Ramos (cell line): Measurements from ENCODE around the gene METTL8.
"Not testable (repeated sequence)": the region's sequence is repeated elsewhere in the genome, so short reads cannot be mapped to it uniquely, and the experiment has no call there.

Source experiments
- in situ Hi-C: fragments of 300-500 bp; cut with MboI; formaldehyde crosslinking; loops from one replicate; pipeline ENCODE4 v1.14.3; 2022; ENCODE audit warnings: low sequenced_read_pairs; ENCODE audit not compliant: unreplicated experiment

The METTL8 gene

DNA sequence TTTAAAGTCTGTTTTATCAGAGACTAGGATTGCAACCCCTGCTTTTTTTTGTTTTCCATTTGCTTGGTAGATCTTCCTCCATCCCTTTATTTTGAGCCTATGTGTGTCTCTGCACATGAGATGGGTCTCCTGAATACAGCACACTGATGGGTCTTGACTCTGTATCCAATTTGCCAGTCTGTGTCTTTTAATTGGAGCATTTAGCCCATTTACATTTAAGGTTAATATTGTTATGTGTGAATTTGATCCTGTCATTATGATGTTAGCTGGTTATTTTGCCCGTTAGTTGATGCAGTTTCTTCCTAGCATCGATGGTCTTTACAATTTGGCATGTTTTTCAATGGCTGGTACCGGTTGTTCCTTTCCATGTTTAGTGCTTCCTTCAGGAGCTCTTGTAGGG lies 80.0 kb downstream of the METTL8 start:
- in situ Hi-C loops: not testable (repeated sequence)

- in situ Hi-C loops: no loop called here
Measured at GRCh38 chr2:171348056-171348455, 85.7 kb downstream of the METTL8 start.

DNA sequence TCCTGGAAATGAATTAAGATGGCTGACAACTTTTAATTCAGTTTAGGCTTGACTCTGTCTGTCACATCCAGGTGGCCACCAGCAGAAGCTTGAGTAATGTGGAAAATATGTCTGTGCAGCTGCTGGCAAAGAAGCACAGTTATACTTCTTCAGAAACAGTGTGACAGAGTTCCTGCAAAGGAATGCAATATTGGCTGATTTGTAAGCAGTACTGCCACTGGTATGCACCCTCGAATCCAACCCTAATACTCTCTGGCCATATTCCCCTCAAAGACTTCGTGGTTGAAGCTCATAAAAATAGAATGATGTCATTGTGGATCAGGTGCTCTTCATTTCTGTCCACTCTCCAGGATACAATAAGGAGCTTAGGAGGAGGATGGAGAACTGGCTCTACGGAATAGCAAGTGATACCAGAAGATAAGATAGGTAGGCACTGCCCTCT lies 86.2 kb downstream of the METTL8 start:
- in situ Hi-C loops: no loop called here

DNA sequence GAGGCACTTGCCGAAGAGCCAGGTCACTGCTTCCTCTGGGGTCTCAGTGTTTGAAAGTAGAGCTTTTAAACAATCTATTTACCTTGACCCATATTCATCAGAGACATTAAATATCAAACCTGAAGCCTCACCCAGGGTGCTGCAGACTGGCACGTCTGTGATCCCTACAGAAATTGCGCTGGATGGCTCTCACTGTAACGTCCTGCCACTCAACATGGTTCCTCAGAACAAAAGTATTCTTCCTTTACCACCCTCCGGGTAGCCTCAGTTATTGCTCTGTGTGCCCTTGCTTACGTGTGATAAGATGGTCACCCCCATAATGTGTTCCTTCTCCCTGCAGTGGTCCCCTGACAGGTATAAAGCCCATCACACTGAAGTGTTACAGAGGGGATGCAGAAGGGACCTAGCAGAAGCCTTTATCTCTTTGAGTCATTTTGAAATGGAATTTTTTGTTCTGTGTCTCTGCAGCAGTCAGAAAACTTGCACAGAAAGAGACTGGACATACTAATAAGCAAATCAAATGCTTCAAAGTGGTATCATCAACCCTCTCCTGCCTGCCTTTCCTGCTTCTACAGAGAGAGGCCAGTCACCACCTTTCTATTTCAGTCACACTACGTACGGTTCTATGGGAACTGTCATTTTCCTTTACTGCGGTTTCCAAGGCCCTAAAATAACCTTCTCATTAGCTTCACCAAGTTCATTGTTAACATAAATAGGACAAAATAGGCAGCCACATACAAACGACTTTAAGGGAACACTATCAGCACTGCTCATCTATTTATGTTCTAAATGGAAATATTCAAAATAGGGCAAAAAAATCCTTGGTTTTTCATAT lies 86.8 kb downstream of the METTL8 start:
- in situ Hi-C loops: no loop called here

DNA sequence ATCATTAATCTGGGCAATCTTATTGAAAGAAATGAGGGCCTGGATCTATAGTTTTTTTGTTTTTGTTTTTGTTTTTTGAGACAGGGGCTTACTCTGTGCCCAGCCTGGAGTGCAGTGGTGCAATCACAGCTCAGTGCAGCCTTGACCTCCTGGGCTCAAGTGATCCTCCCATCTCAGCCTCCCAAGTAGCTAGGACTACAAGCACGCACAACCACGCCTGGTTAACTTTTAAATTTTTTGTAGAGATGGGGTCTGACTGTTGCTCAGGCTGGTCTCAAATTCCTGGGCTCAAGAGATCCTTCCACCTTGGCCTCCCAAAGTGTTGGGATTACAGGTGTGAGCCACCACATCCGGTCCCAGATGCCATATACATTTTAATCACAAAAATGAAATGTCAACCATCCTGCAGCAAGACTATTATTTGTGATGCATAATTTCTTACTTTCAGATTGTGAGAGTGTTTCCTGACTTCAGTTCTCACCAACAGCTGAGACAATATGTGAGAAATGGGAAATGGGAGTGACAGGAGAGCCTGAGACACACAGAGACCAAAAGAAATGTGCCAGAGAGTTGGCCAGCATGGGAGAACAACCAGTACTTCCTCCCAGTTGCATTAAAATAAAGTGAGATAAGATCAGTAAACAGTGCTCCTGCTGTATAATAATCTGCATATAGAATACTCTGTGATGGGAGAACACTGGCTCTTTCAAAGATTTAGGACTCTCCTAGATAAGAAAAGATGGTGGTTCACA lies 87.6 kb downstream of the METTL8 start:
- in situ Hi-C loops: no loop called here

DNA sequence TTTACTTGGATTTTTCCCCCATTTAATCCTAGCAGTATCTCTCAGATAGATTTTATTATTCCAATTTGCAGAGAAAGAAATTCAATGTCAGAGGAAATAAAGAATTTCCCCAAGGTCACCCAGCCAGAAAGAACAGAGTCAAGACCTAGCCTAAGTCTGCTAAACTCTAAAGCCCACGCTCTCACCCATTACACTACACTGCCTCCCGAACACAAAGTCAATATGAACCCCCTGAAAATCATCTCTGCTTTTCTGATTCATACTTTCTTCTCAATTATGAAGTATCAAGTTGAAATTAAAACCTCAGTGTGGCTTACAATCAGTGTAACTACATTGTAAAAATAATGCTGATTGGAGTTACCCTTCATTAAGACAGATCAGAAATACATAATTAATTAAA lies 89.6 kb downstream of the METTL8 start:
- in situ Hi-C loops: no loop called here

DNA sequence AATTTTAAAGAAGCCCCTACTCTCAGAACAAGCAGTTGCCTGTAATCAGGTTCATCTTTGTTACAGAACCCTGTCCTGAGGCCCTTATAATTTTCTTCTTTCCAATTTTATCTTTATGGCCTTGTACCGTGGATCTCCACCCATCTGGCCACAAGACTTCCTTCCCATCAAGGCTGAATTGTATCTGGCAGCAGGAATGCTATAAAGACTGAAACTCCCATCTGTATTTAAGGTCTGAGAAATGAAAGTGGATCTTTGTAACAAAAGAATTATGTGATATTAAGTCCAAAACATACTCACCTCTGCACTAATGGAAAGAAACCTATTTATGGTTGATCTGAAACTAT lies 91.8 kb downstream of the METTL8 start:
- in situ Hi-C loops: no loop called here

DNA sequence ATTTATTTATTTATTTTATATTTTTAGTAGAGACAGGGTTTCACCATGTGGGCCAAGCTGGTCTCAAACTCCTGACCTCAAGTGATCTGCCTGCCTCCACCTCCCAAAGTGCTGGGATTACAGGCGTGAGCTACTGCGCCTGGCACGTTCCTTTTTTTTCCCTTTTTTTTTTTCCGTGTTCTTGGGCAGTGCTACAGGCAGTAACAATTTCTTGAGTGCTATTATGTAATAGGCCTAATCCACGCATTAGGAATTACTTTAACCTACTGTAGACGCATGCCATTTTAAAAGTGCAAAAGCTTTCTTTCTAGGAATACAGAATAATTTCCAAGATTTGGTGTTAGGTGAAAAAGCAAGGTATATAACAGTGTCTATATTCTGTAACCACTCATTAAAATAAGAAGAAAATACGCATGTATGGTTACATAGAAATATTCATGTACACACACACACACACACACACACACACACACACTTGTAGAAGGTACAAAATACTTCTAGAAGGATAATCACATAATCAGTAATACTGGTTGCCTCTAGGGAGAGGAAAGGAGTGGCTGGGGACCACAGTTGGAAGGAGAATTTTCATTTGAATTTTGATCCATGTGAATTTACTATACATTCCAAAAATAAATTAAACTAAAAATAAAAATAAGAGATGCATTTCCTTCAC lies 92.3 kb downstream of the METTL8 start:
- in situ Hi-C loops: no loop called here

- in situ Hi-C loops: no loop called here
Measured at GRCh38 chr2:171334946-171335345, 98.8 kb downstream of the METTL8 start.

GRCh38 chr2:171334171-171334570 lies 99.6 kb downstream of the METTL8 start:
- in situ Hi-C loops: no loop called here

DNA sequence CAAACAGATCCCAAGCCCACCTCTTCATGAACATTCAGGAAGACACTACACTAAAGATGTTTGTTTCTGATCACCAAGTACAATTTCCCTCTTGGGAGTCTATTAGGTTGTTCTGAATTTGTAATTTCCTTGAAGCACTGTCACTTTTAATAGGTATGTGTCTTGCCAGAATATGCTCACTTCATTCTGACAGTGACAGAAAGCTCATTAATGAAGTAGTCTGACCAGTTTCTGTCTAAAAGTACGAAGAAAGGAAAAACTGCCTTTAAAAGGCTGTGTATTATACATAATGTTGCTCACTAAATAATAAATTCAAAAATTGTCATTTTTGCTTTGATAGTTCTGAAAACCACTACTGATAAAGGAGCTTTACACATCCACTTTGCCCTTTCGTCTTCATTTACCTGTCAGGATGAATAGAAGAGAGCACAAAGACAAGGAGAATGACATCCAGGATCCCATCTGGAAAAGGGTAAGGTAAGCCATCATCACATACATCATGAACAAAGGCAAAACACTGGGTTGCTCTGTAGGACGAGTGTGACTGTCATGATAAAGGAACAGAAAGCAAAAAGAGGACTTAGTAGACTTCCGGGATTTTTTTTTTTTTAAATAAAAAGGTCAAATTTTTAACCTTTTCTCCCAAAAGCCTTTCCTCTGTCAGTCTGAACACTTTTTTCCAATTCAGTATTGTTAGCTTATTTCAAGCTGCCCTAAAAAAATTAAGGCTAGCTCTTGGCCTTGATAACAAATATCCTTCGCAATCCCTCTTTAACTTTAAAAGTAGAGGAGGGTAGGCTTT lies 103.4 kb downstream of the METTL8 start:
- in situ Hi-C loops: no loop called here

DNA sequence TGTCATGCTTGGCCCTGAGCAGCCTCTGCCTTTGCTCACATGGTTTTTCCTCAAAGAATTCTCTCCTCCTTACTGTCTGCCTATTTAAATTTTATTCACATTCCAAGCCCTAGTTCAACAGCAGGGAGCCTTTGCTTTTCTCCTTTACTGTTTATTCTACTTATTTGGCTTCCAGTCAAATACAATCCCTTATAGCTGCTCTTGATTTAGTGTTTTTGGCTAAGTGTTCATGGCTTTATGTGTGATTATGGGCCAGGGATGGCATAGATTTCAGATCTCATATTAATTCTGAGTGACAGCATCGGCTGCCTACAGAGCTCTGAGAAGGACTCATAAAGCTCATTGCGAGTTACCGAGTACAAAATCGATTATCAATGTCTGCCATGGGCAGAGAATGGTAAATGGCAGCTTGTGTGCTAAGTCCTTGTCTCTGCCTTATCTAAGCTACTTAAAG lies 106.7 kb downstream of the METTL8 start:
- in situ Hi-C loops: no loop called here

- in situ Hi-C loops: no loop called here
Measured at GRCh38 chr2:171325886-171326585, 107.8 kb downstream of the METTL8 start.

DNA sequence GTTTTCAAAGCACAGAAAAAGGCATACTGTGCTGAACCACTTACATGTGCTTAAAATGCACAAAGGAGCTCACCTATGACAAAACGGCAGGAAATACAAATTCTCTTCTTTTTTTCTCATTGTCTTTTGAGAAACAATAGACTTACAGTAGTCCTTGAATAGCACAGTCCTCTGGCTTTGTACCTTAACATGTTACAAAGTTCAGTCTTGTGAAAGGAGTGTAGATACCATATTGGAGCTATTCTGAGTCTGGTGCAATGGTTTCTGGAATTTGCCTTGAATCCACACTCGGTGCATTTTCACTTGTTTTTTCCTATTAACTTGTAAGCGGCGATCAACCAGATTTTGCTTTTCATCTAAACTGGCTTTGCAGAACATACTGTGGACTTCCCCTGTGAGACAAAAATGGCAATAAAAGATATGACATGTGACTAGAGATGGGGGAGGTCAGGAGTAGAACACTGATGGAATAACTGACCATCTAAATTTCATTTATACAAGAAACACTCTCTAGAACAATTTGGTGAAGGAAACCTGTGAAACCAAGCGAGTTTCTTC lies 109.7 kb downstream of the METTL8 start:
- in situ Hi-C loops: loop anchor here (5.0 kb wide), 1 partner anchor 83 kb away; no protein-coding TSS in a partner anchor

GRCh38 chr2:171322928-171323327 lies 110.9 kb downstream of the METTL8 start:
- in situ Hi-C loops: loop anchor here (5.0 kb wide), 1 partner anchor 84 kb away; no protein-coding TSS in a partner anchor

DNA sequence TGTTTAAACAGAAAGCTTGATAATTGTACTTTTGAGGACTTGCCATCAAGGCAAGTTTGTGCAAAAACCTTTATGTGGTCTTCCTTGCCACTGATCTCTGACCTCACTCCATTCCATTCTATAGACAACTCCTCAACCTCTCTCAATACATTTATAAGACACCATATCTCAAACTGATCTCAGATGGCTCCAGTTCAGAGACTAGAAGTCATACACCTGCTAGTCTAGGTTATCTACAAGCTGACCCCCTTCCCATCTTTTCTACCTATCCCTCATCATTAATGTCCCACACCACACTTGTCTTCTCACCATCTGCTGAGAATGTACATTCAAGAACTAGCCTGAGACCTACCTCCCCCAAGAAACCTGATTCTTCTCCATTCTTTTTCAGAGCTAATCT lies 113.1 kb downstream of the METTL8 start:
- in situ Hi-C loops: loop anchor here (5.0 kb wide), 1 partner anchor 87 kb away; no protein-coding TSS in a partner anchor

GRCh38 chr2:171320208-171320621 lies 113.6 kb downstream of the METTL8 start:
- in situ Hi-C loops: loop anchor here (5.0 kb wide), 1 partner anchor 87 kb away; no protein-coding TSS in a partner anchor

DNA sequence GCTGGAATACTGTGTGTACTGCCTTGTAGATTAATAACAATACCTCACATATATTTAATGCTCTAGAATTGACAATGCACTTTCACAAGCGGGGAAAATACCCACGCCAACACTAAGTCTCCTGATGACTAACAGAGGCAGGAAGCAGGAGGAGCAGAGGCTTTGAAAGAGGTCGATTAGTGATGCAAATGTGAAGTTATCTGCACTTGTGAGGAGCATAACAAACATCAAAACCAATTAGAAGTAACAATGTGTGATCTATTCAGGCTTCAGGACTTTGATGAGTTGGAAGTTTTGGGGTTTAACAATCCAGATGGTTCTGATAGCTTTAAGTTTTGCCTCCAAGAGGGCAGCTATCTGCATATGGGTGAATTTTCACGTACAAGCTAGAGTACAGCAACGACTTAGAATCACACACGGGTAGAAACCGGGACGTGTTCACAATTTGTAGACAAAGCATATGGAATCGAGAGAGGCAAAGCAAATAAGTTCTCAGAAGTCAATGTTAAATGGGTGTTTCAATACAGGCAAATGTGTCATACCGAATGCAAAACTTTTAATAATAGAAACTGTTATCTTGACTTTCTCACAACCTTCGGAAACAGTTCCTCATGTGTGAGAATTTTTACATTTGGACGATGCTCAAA lies 114.5 kb downstream of the METTL8 start:
- in situ Hi-C loops: no loop called here
